MM.1S (cell line): Measurements from ENCODE around the gene SLCO4A1.

Experiments
- EZH2 ChIP-seq: fragments of 300-600 bp; sonication (generic); optimal IDR thresholded peaks from 2 replicates; pipeline ENCODE3; 2017; ENCODE audit warnings: low read depth, mild to moderate bottlenecking, antibody characterized with exemption, low read length, mixed read lengths
- TF ChIP-seq, protein P1 (sequence below): fragments of 300-600 bp; sonication (generic); IDR thresholded peaks from 2 replicates; pipeline ENCODE4 v1.5.1; 2016; ENCODE audit warnings: antibody characterized with exemption, low read length, mixed read lengths

GRCh38 chr20:62701161-62702012, 59.1 kb downstream of the SLCO4A1 start:
- TF ChIP-seq, protein P1, sequence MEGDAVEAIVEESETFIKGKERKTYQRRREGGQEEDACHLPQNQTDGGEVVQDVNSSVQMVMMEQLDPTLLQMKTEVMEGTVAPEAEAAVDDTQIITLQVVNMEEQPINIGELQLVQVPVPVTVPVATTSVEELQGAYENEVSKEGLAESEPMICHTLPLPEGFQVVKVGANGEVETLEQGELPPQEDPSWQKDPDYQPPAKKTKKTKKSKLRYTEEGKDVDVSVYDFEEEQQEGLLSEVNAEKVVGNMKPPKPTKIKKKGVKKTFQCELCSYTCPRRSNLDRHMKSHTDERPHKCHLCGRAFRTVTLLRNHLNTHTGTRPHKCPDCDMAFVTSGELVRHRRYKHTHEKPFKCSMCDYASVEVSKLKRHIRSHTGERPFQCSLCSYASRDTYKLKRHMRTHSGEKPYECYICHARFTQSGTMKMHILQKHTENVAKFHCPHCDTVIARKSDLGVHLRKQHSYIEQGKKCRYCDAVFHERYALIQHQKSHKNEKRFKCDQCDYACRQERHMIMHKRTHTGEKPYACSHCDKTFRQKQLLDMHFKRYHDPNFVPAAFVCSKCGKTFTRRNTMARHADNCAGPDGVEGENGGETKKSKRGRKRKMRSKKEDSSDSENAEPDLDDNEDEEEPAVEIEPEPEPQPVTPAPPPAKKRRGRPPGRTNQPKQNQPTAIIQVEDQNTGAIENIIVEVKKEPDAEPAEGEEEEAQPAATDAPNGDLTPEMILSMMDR = no peak
- TF ChIP-seq EZH2 = no peak
